NOMO-1 (cell line): ENCODE results near the gene SYT15.
A peak's percentile ranks its signal among the peaks of the same experiment; 100 is the strongest.
"Not testable (repeated sequence)": the region's sequence is repeated elsewhere in the genome, so short reads cannot be mapped to it uniquely, and the experiment has no call there.

Experiments used
- DNase-seq, 2 experiments: peaks; one replicate each; lab custom pipeline; 2025; ENCODE audit not compliant: unreplicated experiment in 2 of 2; lab: John Stamatoyannopoulos, UW

SYT15 gene

GRCh38 chr10:46585246-46585645 is 6.3 kb downstream of the SYT15 start:
- not testable (repeated sequence) for DNase-seq

GRCh38 chr10:46587546-46587945 is 8.6 kb downstream of the SYT15 start:
- DNase-seq, result not testable (repeated sequence)

GRCh38 chr10:46588221-46588620 is 9.3 kb downstream of the SYT15 start:
- not testable (repeated sequence) for DNase-seq

GRCh38 chr10:46589589-46589988 is 10.7 kb downstream of the SYT15 start:
- DNase-seq, result not testable (repeated sequence)

- not testable (repeated sequence) for DNase-seq
These were observed 12.1 kb downstream of the SYT15 start for GRCh38 chr10:46591053-46591452.

- not testable (repeated sequence) for DNase-seq
These were observed 14.4 kb downstream of the SYT15 start for GRCh38 chr10:46593307-46593706.

GRCh38 chr10:46594453-46595063 is 15.6 kb downstream of the SYT15 start:
- DNase-seq, result not testable (repeated sequence)

GRCh38 chr10:46596570-46596969 is 17.6 kb downstream of the SYT15 start:
- not testable (repeated sequence) for DNase-seq

- not testable (repeated sequence) for DNase-seq
These were observed 18.8 kb downstream of the SYT15 start for GRCh38 chr10:46597616-46598246.

GRCh38 chr10:46600516-46600915 is 21.6 kb downstream of the SYT15 start:
- not testable (repeated sequence) for DNase-seq

- DNase-seq, result not testable (repeated sequence)
These were observed 36.6 kb downstream of the SYT15 start for GRCh38 chr10:46615540-46615939.

- DNase-seq, result not testable (repeated sequence)
These were observed 37.3 kb downstream of the SYT15 start for GRCh38 chr10:46616227-46616626.

GRCh38 chr10:46617134-46617533 is 38.2 kb downstream of the SYT15 start:
- DNase-seq, result peak in 1 of 2 experiments; percentile 51

- DNase-seq, result not testable (repeated sequence)
These were observed 39.0 kb downstream of the SYT15 start for GRCh38 chr10:46617913-46618312.

GRCh38 chr10:46623899-46624654 is 45.1 kb downstream of the SYT15 start:
- DNase-seq, result not testable (repeated sequence)

GRCh38 chr10:46629805-46630204 is 50.9 kb downstream of the SYT15 start:
- DNase-seq, result not testable (repeated sequence)

GRCh38 chr10:46630816-46631215 is 51.9 kb downstream of the SYT15 start:
- not testable (repeated sequence) for DNase-seq

GRCh38 chr10:46631683-46632082 is 52.8 kb downstream of the SYT15 start:
- DNase-seq, result not testable (repeated sequence)

- DNase-seq, result not testable (repeated sequence)
These were observed 55.8 kb downstream of the SYT15 start for GRCh38 chr10:46634698-46635097.

GRCh38 chr10:46635364-46635959 is 56.5 kb downstream of the SYT15 start:
- DNase-seq, result not testable (repeated sequence)

GRCh38 chr10:46640005-46640404 is 61.1 kb downstream of the SYT15 start:
- DNase-seq, result not testable (repeated sequence)
